CD4-positive, alpha-beta memory T cell (primary cell): Measurements from ENCODE around the gene ITPKA. TPM values are rescaled to one million over a fixed set of nuclear protein-coding genes. Genes with fewer than 3 reads are reported as not detected.
"Not testable (repeated sequence)": the region's sequence is repeated elsewhere in the genome, so short reads cannot be mapped to it uniquely, and the experiment has no call there.

Experiments
- CTCF ChIA-PET: fragments of 350-600 bp; sonication (Branson Sonifier 250); formaldehyde crosslinking; loops from one replicate; lab custom pipeline; 2021; ENCODE audit warnings: inconsistent platforms; ENCODE audit not compliant: partially characterized antibody; lab: Charles Lee
- POLR2A ChIA-PET: fragments of 350-600 bp; sonication (Branson Sonifier 250); formaldehyde crosslinking; loops from one replicate; lab custom pipeline; 2021; ENCODE audit not compliant: partially characterized antibody; lab: Charles Lee
- DNase-seq, 5 donors: peaks; one replicate each; pipeline versions ENCODE4 v3.0.0 to v3.0.0-alpha.2; 2020 to 2022; ENCODE audit warnings: mixed read lengths in 1 of 5
- H3K27ac ChIP-seq: one replicate; pipeline ENCODE4 v1.7.0; 2013; ENCODE audit warnings: low read depth, low read length
- H3K27me3 ChIP-seq: 2 replicates; pipeline ENCODE4 v1.7.0; 2013; ENCODE audit warnings: mild to moderate bottlenecking, low read length, moderate library complexity; ENCODE audit not compliant: insufficient read depth
- H3K36me3 ChIP-seq: 2 replicates; pipeline ENCODE4 v1.7.0; 2013; ENCODE audit warnings: mild to moderate bottlenecking, low read length, moderate library complexity; ENCODE audit not compliant: insufficient read depth
- H3K4me1 ChIP-seq: 2 replicates; pipeline ENCODE4 v1.7.0; 2013; ENCODE audit warnings: mild to moderate bottlenecking, low read length, moderate library complexity; ENCODE audit not compliant: insufficient read depth
- H3K4me3 ChIP-seq, 2 donors: one replicate each; pipeline ENCODE4 v1.7.0; 2013; ENCODE audit warnings: low read length in 2 of 2, mild to moderate bottlenecking in 1 of 2
- H3K9me3 ChIP-seq, 2 donors: one replicate each; pipeline ENCODE4 v1.7.0; 2013; ENCODE audit warnings: low read length in 2 of 2, control low read depth in 1 of 2; ENCODE audit not compliant: control insufficient read depth in 1 of 2
- H3K27ac Mint-ChIP-seq, 7 donors: one replicate each; pipeline ENCODE4 v1.8.0; 2020 to 2021; ENCODE audit warnings: mixed read lengths in 7 of 7, mild to moderate bottlenecking in 6 of 7, inconsistent platforms in 3 of 7, moderate library complexity in 3 of 7
- H3K27me3 Mint-ChIP-seq, 2 donors: one replicate each; pipeline ENCODE4 v1.8.0; 2020 to 2021; ENCODE audit warnings: mixed read lengths in 2 of 2
- H3K36me3 Mint-ChIP-seq, 2 donors: one replicate each; pipeline ENCODE4 v1.8.0; 2020 to 2021; ENCODE audit warnings: mixed read lengths in 2 of 2, inconsistent platforms in 1 of 2, mild to moderate bottlenecking in 1 of 2
- H3K4me1 Mint-ChIP-seq, 4 donors: one replicate each; pipeline ENCODE4 v1.8.0; 2020 to 2021; ENCODE audit warnings: mixed read lengths in 4 of 4, mild to moderate bottlenecking in 1 of 4
- H3K4me3 Mint-ChIP-seq, 8 donors: one replicate each; pipeline ENCODE4 v1.8.0; 2020 to 2021; ENCODE audit warnings: mixed read lengths in 8 of 8, mild to moderate bottlenecking in 7 of 8, moderate library complexity in 6 of 8, inconsistent platforms in 3 of 8
- H3K9me3 Mint-ChIP-seq, 8 donors: one replicate each; pipeline ENCODE4 v1.8.0; 2020 to 2021; ENCODE audit warnings: mixed read lengths in 8 of 8, mild to moderate bottlenecking in 5 of 8, inconsistent platforms in 3 of 8, moderate library complexity in 1 of 8
- intact Hi-C: fragments of 100-400 bp; cut with micrococcal nuclease; formaldehyde crosslinking; loops from one replicate; pipeline ENCODE4 v1.15.1; 2023
- polyA plus RNA-seq, 2 donors: library from polyadenylated mRNA; unstranded; fragments of 300-500 nt; fragmentation: Illumina TruSeq; gene quantifications; one replicate each; pipeline ENCODE4 v1.2.3, GENCODE V29; 2021
- total RNA-seq, 2 experiments: library from RNA; stranded (reverse); gene quantifications; one replicate each; pipeline ENCODE4 v1.2.3, GENCODE V29; 2021

ITPKA gene
- total and polyA plus RNA-seq, 4 experiments from 2014 or later = 0.23 to 0.46 (median 0.36) TPM; not detected in 1

GRCh38 chr15:41469644-41470043 lies 24.0 kb upstream of the ITPKA start:
- H3K9me3 Mint-ChIP-seq, H3K27me3 ChIP-seq, H3K4me1 ChIP-seq, H3K27me3 Mint-ChIP-seq, POLR2A ChIA-PET, H3K4me3 ChIP-seq, H3K4me3 Mint-ChIP-seq, H3K4me1 Mint-ChIP-seq, DNase-seq, H3K27ac ChIP-seq, H3K27ac Mint-ChIP-seq, H3K9me3 ChIP-seq: not testable (repeated sequence)
- peaks cover 43 to 52% of the 10 kb centered on the region in 2 donors for H3K36me3 Mint-ChIP-seq
- CTCF ChIA-PET = interaction anchor here (0.8 kb wide), 1 partner anchor 135 kb away, joined by 3 read pairs; no protein-coding TSS in a partner anchor
- intact Hi-C loops = loop anchor here (5.0 kb wide), 1 partner anchor 133 kb away; no protein-coding TSS in a partner anchor
- H3K36me3 ChIP-seq = peaks cover 45% of the 10 kb centered on the region

GRCh38 chr15:41473418-41473817 lies 20.3 kb upstream of the ITPKA start:
- Histone ChIP-seq H3K4me3 (no peak overlapping the region), H3K4me1 (no peaks in the 10 kb centered on the region), H3K9me3 (no peaks in the 10 kb centered on the region), H3K36me3 (peaks cover 63% of the 10 kb centered on the region), H3K27ac (no peak overlapping the region), H3K27me3 (no peaks in the 10 kb centered on the region)
- no peak for DNase-seq
- H3K9me3 Mint-ChIP-seq = no peaks in the 10 kb centered on the region
- no peaks in the 10 kb centered on the region for H3K27me3 Mint-ChIP-seq
- POLR2A ChIA-PET = interaction anchor here (0.5 kb wide), 1 partner anchor 29 kb away, joined by 3 read pairs; no protein-coding TSS in a partner anchor
- H3K4me3 Mint-ChIP-seq = no peak overlapping the region
- intact Hi-C loops = no loop called here
- CTCF ChIA-PET = no interaction called here
- no peak overlapping the region for H3K27ac Mint-ChIP-seq
- peaks cover 58 to 60% of the 10 kb centered on the region in 2 donors for H3K36me3 Mint-ChIP-seq
- H3K4me1 Mint-ChIP-seq = no peaks in the 10 kb centered on the region

- Mint-ChIP-seq H3K27me3 (no peaks in the 10 kb centered on the region), H3K4me3 (no peak overlapping the region), H3K9me3 (no peaks in the 10 kb centered on the region), H3K4me1 (no peaks in the 10 kb centered on the region), H3K36me3 (peaks cover 62 to 64% of the 10 kb centered on the region in 2 donors), H3K27ac (peak overlapping the region in 1 of 7 donors; percentile 13)
- Histone ChIP-seq H3K27ac (no peak overlapping the region), H3K4me1 (no peaks in the 10 kb centered on the region), H3K36me3 (peaks cover 73% of the 10 kb centered on the region), H3K27me3 (no peaks in the 10 kb centered on the region), H3K4me3 (no peak overlapping the region), H3K9me3 (no peaks in the 10 kb centered on the region)
- POLR2A ChIA-PET = no interaction called here
- no peak for DNase-seq
- intact Hi-C loops = no loop called here
- CTCF ChIA-PET = no interaction called here
Observed at GRCh38 chr15:41474436-41474835, 19.2 kb upstream of the ITPKA start.

- Histone ChIP-seq H3K27me3 (no peaks in the 10 kb centered on the region), H3K4me3 (no peak overlapping the region), H3K9me3 (no peaks in the 10 kb centered on the region), H3K27ac (no peak overlapping the region), H3K4me1 (no peaks in the 10 kb centered on the region), H3K36me3 (peaks cover 72% of the 10 kb centered on the region)
- Mint-ChIP-seq H3K4me3 (no peak overlapping the region), H3K36me3 (peaks cover 58 to 63% of the 10 kb centered on the region in 2 donors), H3K27me3 (no peaks in the 10 kb centered on the region), H3K4me1 (no peaks in the 10 kb centered on the region), H3K27ac (no peak overlapping the region), H3K9me3 (no peaks in the 10 kb centered on the region)
- intact Hi-C loops = no loop called here
- DNase-seq = no peak
- CTCF ChIA-PET = no interaction called here
- POLR2A ChIA-PET = no interaction called here
Observed at GRCh38 chr15:41474941-41475340, 18.7 kb upstream of the ITPKA start.

GRCh38 chr15:41476416-41477048 lies 17.1 kb upstream of the ITPKA start:
- intact Hi-C loops = no loop called here
- no peaks in the 10 kb centered on the region for H3K9me3 ChIP-seq
- H3K27me3 ChIP-seq = no peaks in the 10 kb centered on the region
- no peaks in the 10 kb centered on the region for H3K4me1 ChIP-seq
- POLR2A ChIA-PET = interaction anchor here (1.0 kb wide), 1 partner anchor 10 kb away, joined by 3 read pairs; no protein-coding TSS in a partner anchor
- H3K27ac ChIP-seq = no peak overlapping the region
- H3K4me3 ChIP-seq = no peak overlapping the region
- no peaks in the 10 kb centered on the region for H3K9me3 Mint-ChIP-seq
- CTCF ChIA-PET = interaction anchor here (0.5 kb wide), 1 partner anchor 134 kb away, joined by 3 read pairs; no protein-coding TSS in a partner anchor
- H3K36me3 ChIP-seq = peaks cover 69% of the 10 kb centered on the region
- no peak overlapping the region for H3K27ac Mint-ChIP-seq
- DNase-seq = no peak
- H3K27me3 Mint-ChIP-seq = no peaks in the 10 kb centered on the region
- no peaks in the 10 kb centered on the region for H3K4me1 Mint-ChIP-seq
- H3K36me3 Mint-ChIP-seq = peaks cover 58 to 67% of the 10 kb centered on the region in 2 donors
- H3K4me3 Mint-ChIP-seq = no peak overlapping the region

DNA sequence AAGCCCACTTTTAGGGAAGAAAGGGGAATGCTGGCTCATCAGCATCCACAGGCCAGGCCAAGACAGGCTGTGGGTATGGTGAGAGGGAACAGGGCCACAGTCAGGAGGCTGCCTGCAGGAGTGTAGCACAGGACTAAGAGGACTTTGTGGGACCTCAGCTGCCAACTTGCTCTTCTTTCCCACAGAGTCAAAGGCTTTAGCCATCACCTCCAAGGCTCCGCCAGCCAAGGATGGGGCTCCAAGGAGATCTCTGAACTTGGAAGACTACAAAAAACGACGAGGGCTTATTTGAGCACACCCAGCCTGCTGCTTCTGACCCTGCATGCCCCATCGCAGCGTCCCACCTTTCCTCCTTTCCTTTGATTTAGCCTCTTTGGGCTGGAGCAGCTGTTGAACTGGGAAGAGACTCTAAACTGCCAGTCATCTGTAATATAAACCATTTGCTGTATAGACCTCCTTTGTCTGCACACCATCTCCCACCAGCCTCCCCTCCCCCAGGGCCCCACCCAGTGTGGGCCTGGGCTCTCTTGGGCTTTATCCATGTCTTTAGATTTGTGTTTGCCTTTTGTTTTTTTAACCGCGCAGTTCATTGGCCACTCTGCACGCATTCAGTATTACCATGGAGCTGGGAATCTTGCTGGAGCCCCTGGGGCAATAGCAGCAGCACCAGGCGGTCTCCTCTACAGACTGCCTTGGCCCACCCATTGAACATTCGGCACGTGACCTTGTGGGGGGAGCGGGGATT lies 13.1 kb upstream of the ITPKA start:
- no peak overlapping the region for H3K27ac ChIP-seq
- DNase-seq = no peak
- peaks cover 43 to 59% of the 10 kb centered on the region in 2 donors for H3K36me3 Mint-ChIP-seq
- peaks cover 11 to 21% (median 16%) of the 10 kb centered on the region in 4 donors for H3K4me1 Mint-ChIP-seq
- no peak overlapping the region for H3K4me3 ChIP-seq
- H3K4me3 Mint-ChIP-seq = no peak overlapping the region
- no peaks in the 10 kb centered on the region for H3K9me3 Mint-ChIP-seq
- CTCF ChIA-PET = interaction anchor here (1.3 to 2.0 kb wide), 2 partner anchors 10 to 14 kb away, joined by 3 to 10 read pairs; no protein-coding TSS in a partner anchor
- no peaks in the 10 kb centered on the region for H3K9me3 ChIP-seq
- H3K36me3 ChIP-seq = peaks cover 47% of the 10 kb centered on the region
- no peaks in the 10 kb centered on the region for H3K27me3 Mint-ChIP-seq
- intact Hi-C loops = no loop called here
- H3K27me3 ChIP-seq = no peaks in the 10 kb centered on the region
- peak overlapping the region in 3 of 7 donors; percentile 56 to 62 (median 60) for H3K27ac Mint-ChIP-seq
- H3K4me1 ChIP-seq = peaks cover 20% of the 10 kb centered on the region
- POLR2A ChIA-PET = interaction anchor here (1.6 kb wide), 1 partner anchor 13 kb away, joined by 4 read pairs; the partner anchor contains the start of gene ITPKA
